Mucosa of descending colon (tissue), 3 donors: ENCODE measurements around the gene NUSAP1. TPM values are rescaled to one million over a fixed set of nuclear protein-coding genes. Genes with fewer than 3 reads are reported as not detected.
"Not testable (repeated sequence)": the region's sequence is repeated elsewhere in the genome, so short reads cannot be mapped to it uniquely, and the experiment has no call there.

Source experiments
- ATAC-seq: fragments of 200-7000 bp; cut with Tn5 transposase; one replicate; pipeline ENCODE4 v1.9.1; 2020; ENCODE audit warnings: mild to moderate bottlenecking, moderate library complexity
- DNase-seq, 3 donors: peaks; one replicate each; pipeline ENCODE4 v3.0.0-alpha.2; 2020
- H3K36me3 ChIP-seq: fragments of 200-600 bp; one replicate; pipeline ENCODE4 v1.8.0; 2021; ENCODE audit warnings: low read depth, mild to moderate bottlenecking
- H3K4me1 ChIP-seq: fragments of 200-600 bp; one replicate; pipeline ENCODE4 v1.8.0; 2021; ENCODE audit warnings: low read depth, mild to moderate bottlenecking
- H3K4me3 ChIP-seq: fragments of 200-600 bp; one replicate; pipeline ENCODE4 v1.8.0; 2021; ENCODE audit warnings: mild to moderate bottlenecking
- H3K9me3 ChIP-seq: fragments of 200-600 bp; one replicate; pipeline ENCODE4 v1.8.0; 2021; ENCODE audit warnings: mild to moderate bottlenecking
- CTCF ChIP-seq: fragments of 200-600 bp; IDR thresholded peaks from one replicate; pipeline ENCODE4 v1.8.0; 2022; ENCODE audit warnings: antibody characterized with exemption, mild to moderate bottlenecking
- intact Hi-C, 2 donors: fragments of 100-400 bp; cut with DNase I in 1 of 2; cut with micrococcal nuclease in 1 of 2; formaldehyde crosslinking; loops; one replicate each; pipeline versions ENCODE4 v1.11.0 to v1.11.1; 2022; cut with DNase I, micrococcal nuclease
- total RNA-seq, 3 donors: library from RNA; stranded (reverse); fragmentation: NEBNext Ultra II Directional in 2 of 3; extraction: Animal tissue kit (Norgen Biotek cat#: 25700) in 2 of 3; gene quantifications; one replicate each; pipeline versions ENCODE4 v1.2.1 to v1.2.4, GENCODE V29; 2021 to 2023
- donor health status: DM: no; HTN: no; CAD: no; lungs with moderate emphysema.
- donor health status: DM: no; HTN: no; CAD: no.
- donor health status: DM: no; HTN: yes; CAD: no.

Gene NUSAP1
- total RNA-seq, 3 donors from 2014 or later: 3.8 to 31.5 (median 8.3) TPM

- Histone ChIP-seq H3K4me3 (no peak overlapping the region), H3K36me3 (no peaks in the 10 kb centered on the region), H3K9me3 (no peaks in the 10 kb centered on the region), H3K4me1 (peaks cover 5% of the 10 kb centered on the region)
- ATAC-seq (peak; percentile 32), DNase-seq (no peak)
- intact Hi-C loops: no loop called here
- no peak for TF ChIP-seq CTCF
Observed at GRCh38 chr15:41423979-41424659, 91.4 kb downstream of the NUSAP1 start.

GRCh38 chr15:41424809-41425208, 92.1 kb downstream of the NUSAP1 start:
- DNase-seq (no peak), ATAC-seq (no peak)
- Histone ChIP-seq H3K4me1 (peaks cover 10% of the 10 kb centered on the region), H3K9me3 (no peaks in the 10 kb centered on the region), H3K4me3 (no peak overlapping the region), H3K36me3 (no peaks in the 10 kb centered on the region)
- no peak for TF ChIP-seq CTCF
- intact Hi-C loops: no loop called here

GRCh38 chr15:41425907-41426306, 93.2 kb downstream of the NUSAP1 start:
- H3K4me1 ChIP-seq: peaks cover 10% of the 10 kb centered on the region
- H3K9me3 ChIP-seq, ATAC-seq, DNase-seq, intact Hi-C loops, H3K4me3 ChIP-seq, H3K36me3 ChIP-seq: not testable (repeated sequence)

GRCh38 chr15:41429003-41429890, 96.6 kb downstream of the NUSAP1 start:
- ATAC-seq (peak; percentile 86), DNase-seq (peak in 1 of 3 donors; percentile 41)
- intact Hi-C loops: no loop called here

More at GRCh38 chr15:41429003-41429890, 96.6 kb downstream of the NUSAP1 start:
- TF ChIP-seq CTCF: no peak
- H3K4me1 ChIP-seq: peaks cover 10% of the 10 kb centered on the region
- no peak overlapping the region for H3K4me3 ChIP-seq
- no peaks in the 10 kb centered on the region for H3K9me3 ChIP-seq
- H3K36me3 ChIP-seq: no peaks in the 10 kb centered on the region

Other genes starting within 250 kb of the NUSAP1 start
- 10 to 100 TPM; 22.7 to 28.0 (median 26.3) TPM for gene INO80, start 216.6 kb upstream of the NUSAP1 start, total RNA-seq
- gene EXD1, start 102.1 kb upstream of the NUSAP1 start, total RNA-seq: not detected
- 100 to 1,000 TPM; 233 to 461 (median 354) TPM for gene CHP1, start 101.6 kb upstream of the NUSAP1 start, total RNA-seq
- gene OIP5, start 290 bp upstream of the NUSAP1 start, total RNA-seq: 1 to 10 TPM; 1.5 to 7.1 (median 1.5) TPM
- 10 to 100 TPM; 11.9 to 14.0 (median 12.1) TPM for gene NDUFAF1, start 69.6 kb downstream of the NUSAP1 start, total RNA-seq
- gene RTF1, start 84.2 kb downstream of the NUSAP1 start, total RNA-seq: 10 to 100 TPM; 26.4 to 50.2 (median 33.1) TPM
- gene ITPKA, start 161.0 kb downstream of the NUSAP1 start, total RNA-seq: 10 to 100 TPM; 18.3 to 57.5 (median 29.5) TPM
- 10 to 100 TPM in 2 of 3 donors, 1 to 10 TPM in 1; 5.5 to 23.3 (median 13.3) TPM for gene LTK, start 180.9 kb downstream of the NUSAP1 start, total RNA-seq
- gene RPAP1, start 211.4 kb downstream of the NUSAP1 start, total RNA-seq: 10 to 100 TPM; 25.1 to 32.7 (median 27.2) TPM
- 1 to 10 TPM; 1.9 to 8.5 (median 2.3) TPM for gene TYRO3, start 226.3 kb downstream of the NUSAP1 start, total RNA-seq